Measurements from ENCODE around the gene RBKS.
"Not testable (repeated sequence)": the region's sequence is repeated elsewhere in the genome, so short reads cannot be mapped to it uniquely, and the experiment has no call there.

The RBKS gene

DNA sequence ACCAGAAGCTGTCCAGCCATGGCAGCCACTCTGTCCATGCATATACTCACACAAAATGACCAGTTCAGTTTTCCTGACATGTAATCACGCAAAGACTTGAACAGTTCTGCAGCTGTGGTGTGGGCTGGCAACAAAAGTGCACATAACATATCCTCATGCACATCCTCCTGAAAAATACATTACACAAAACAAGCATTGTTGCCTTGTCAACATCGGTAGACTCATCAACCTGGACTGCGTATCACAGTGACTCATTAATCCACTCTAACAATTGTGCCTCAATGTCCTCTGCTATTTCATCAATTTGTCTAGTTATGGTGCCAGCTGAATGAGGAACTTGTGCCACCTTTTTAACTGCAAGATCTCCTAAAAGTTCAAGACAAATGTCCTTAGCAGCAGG is 19.5 kb downstream of the RBKS start:
- DNase-seq = no peak

GRCh38 chr2:27869763-27870162 is 20.4 kb downstream of the RBKS start:
- DNase-seq = no peak

GRCh38 chr2:27866237-27866636 is 23.9 kb downstream of the RBKS start:
- DNase-seq = no peak

DNA sequence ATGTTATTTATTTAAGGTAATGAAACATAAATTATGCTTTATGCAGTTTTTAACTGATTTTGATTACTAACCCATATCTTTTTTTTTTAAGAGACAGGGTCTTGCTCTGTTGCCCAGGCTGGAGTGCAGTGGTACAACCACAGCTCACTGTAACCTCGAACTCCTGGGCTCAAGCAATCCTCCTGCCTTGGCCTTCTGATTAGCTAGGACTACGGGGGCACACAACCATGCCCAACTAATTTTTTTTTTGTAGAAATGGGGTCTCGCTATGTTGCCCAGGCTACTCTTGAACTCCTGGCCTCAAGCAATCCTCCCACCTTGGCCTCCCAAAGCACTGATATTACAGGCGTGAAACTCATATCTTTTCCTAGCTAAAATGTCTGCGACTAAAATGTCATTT is 26.2 kb downstream of the RBKS start:
- not testable (repeated sequence) for DNase-seq

DNA sequence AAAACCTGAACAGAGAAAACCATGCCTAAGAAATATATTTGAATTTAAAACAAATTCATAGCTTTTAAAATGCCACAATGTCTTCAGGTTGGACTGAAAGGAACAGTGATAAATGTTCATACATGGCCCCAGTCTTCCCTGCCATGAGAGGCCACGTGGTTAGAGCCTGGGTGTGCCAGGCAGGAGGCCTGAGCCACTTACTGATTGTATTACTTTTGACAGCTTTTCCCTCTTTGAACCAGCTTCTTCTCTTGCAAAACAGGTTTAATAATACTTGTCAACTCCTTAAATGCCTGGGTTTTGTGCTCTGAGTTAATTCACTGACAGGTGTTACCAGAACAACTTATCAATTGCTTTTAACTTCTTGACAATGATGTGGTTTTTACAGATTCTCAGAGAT is 27.0 kb downstream of the RBKS start:
- DNase-seq = no peak

GRCh38 chr2:27860111-27860510 is 30.1 kb downstream of the RBKS start:
- DNase-seq = no peak

GRCh38 chr2:27857417-27858172 is 32.6 kb downstream of the RBKS start:
- DNase-seq = no peak

DNA sequence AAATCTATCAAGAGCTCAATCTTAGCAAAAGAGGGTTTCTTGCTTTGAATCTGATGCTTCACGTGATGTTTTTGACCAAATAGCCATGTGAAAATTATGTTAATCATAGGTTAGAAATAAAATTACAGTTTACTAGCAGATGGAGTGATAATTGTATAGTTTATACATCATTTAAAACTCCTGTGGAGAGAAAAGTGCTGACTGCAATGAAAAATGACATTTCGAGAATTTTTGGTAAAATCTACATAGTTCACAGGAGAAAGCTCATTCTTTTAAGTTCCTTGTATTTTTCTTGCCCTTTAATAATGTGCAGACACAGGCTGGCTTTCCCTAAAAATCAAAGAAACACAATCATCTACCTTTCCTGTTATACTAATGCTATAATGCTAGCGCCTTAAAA is 33.2 kb downstream of the RBKS start:
- no peak for DNase-seq

DNA sequence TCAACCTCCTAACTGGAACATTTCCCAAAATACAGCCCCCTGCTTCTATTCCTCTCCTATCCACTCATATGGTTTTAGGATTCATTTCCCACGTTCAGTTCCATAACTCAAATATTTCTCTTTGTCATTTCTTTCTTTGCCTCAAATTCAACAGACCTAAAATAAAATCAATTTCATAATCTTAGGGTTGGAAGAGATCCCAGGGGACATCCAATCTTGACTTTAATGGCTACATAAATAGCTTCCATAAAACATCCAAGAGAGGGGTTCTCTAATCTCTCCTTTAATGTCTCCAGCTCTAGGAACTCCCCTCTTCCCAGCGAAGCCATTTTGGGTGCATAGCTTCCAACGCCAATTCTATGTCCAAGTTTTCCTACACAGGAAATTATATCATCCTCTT is 33.8 kb downstream of the RBKS start:
- no peak for DNase-seq

DNA sequence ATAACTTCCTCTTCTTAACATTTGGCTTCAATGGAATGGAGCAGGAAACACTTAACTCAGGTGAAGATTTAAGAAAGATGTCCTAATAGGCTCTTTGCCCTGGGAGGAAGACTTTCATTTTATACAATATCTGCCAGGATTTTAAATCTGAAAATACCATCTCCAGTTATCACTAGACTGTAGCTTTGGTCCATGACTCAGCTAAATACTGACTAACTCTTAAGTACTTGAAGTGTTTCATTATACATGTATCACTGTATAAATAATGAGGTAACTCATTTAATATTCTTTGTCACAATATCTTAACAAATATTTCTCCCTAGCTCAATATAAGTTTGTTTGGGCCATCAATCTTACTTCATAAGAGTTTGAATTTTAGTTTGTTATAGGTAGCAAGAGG is 34.7 kb downstream of the RBKS start:
- DNase-seq = no peak

DNA sequence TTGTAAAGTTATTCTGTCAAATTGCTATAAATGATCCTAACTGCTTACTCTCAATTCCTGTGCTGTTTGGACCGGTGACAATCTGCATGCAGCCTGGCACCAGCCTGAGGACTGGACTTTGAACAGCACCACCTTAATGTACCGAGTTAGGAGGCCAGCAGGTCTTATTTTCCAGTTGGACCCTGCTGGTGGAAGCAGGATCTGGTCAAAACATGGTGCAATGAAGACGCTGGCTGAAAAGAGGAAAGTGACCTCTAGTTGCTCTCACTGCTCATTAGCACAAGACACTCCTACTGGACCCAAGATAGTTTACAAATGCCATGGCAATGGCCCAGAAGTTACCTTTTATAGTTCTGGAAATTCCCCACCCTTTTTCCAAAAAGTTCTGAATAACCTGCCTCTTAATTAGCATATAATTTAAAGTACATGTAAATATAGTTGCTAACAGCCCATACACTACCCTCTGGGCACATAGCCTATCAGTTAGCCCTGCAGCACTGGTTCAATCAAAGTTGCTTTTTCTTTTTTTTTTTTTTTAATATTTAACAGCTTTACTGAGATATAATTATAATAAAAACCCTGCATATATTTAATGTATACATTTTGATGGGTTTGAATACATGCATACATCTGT is 35.8 kb downstream of the RBKS start:
- DNase-seq = no peak

DNA sequence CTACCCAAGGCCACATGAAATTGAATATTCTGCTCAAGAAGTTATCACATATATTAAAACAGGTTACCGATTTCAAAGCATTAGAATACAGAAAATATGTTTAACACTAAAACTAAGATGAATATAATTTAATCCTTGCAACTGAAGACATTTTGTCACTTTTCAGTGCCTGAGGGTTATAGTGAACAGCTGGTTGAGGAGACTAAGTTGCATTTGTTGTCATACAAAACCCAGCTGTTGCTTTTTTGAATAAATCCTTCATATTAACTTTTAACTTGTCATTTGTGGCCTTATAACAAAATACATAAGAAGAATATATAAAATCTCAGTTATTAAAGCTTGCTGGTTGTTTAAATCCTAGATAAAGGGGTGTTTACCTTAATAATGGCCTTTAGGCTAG is 37.5 kb downstream of the RBKS start:
- DNase-seq = no peak

GRCh38 chr2:27849558-27850205 is 40.5 kb downstream of the RBKS start:
- no peak for DNase-seq

GRCh38 chr2:27847333-27847732 is 42.9 kb downstream of the RBKS start:
- no peak for DNase-seq

GRCh38 chr2:27844821-27845255 is 45.3 kb downstream of the RBKS start:
- DNase-seq = no peak

GRCh38 chr2:27843992-27844391 is 46.2 kb downstream of the RBKS start:
- no peak for DNase-seq

- DNase-seq = no peak
These were observed 47.3 kb downstream of the RBKS start for GRCh38 chr2:27842894-27843293.

DNA sequence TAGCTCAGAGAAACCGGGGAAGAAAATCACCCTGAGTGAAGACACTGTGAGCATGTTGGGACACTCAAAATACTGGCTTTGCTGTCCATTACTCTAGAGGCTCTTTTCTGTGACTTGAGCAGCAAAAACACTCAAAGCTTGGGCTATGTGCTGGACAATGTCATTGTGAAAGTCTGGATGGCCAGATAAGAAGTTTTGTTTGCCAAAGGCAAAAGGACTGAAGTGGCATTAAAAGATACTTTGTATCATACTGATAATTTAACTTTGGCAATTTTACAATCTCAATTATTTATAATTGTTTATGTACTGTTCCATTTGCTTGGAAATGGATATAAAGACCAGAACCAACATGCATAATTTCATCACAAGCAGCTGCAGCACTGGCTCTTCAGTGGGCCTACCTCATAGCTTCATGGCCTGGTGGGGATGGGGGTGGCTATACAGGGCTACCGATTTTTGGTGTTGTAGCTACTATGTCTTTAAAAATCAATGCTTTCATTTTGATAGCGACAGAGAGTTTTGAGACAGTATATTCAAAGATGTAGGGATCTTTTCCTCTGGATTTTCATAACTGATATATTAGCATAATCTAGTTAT is 51.1 kb downstream of the RBKS start:
- DNase-seq = no peak

DNA sequence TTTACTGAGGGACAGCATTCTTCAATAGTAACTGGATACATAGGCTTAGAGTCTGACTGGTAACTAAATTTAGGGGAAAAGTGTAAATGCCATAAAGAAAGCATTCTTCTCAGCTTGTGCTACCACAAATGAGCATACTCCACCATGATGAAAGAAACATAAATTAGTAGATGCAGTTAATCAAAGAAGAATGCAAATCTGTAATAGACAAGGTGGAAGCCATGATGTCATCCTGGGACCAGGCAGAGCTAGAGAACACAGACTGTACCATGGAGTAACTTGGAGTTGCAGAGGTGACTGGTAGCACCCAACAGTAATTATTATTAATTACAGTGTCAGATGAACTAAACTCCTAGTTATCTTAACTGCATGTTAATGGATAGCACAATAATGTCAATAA is 51.7 kb downstream of the RBKS start:
- no peak for DNase-seq

GRCh38 chr2:27833931-27834330 is 56.3 kb downstream of the RBKS start:
- DNase-seq = no peak

DNA sequence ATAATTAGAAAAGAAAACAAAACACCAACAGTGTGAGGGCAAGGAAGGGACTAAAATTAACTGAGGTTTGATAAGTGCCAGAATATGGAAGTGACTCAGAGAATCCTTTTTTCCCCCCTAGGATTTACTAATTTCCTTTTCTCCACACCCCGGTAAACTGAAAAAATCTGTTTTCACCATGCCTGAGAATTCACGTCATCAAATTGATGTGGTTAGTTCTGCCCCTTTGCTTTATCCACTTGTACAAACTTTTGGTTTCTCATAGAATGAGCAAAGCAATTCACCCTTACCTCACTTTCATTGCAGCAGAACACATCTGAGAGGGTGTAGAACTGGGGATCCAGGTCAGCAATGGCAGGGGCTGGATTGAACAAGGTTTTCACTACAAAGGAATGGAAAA is 57.8 kb downstream of the RBKS start:
- DNase-seq = no peak

DNA sequence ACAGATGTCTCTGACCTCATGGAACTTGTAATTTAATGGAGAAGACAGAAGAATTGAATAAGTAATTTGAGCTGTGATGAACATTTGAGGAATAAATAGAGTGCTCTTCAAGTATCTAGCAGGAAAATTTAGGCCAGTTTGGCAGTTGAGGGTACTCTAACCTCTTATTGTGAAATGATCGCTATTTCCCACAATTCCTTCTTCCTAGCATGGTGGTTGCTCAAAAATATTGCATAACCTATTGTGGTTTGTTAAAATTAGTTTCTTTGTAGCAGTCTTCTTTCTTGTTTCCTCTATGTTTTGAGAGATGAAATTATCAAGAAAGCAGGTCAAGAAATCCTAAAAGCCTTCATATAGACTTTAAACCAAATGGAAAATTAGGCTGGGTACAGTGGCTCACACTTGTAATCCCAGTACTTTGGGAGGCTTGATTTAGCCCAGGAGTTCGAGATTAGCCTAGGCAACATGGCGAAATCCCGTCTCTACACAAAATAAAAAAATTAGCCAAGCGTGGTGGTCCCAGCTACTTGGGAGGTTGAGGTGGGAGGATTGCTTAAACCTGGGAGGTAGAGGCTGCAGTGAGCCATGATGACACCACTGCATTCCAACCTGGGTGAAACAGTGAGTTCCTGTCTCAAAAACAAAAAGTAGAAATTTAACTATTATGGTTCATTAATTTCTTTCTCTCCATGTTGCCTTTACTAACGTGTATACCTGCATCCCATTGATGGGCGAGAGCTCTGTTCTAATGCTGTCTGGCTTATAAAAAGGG is 58.7 kb downstream of the RBKS start:
- DNase-seq = no peak

GRCh38 chr2:27830656-27831055 is 59.5 kb downstream of the RBKS start:
- no peak for DNase-seq
